ENCODE data around the gene MRPL14.

Gene MRPL14

DNA sequence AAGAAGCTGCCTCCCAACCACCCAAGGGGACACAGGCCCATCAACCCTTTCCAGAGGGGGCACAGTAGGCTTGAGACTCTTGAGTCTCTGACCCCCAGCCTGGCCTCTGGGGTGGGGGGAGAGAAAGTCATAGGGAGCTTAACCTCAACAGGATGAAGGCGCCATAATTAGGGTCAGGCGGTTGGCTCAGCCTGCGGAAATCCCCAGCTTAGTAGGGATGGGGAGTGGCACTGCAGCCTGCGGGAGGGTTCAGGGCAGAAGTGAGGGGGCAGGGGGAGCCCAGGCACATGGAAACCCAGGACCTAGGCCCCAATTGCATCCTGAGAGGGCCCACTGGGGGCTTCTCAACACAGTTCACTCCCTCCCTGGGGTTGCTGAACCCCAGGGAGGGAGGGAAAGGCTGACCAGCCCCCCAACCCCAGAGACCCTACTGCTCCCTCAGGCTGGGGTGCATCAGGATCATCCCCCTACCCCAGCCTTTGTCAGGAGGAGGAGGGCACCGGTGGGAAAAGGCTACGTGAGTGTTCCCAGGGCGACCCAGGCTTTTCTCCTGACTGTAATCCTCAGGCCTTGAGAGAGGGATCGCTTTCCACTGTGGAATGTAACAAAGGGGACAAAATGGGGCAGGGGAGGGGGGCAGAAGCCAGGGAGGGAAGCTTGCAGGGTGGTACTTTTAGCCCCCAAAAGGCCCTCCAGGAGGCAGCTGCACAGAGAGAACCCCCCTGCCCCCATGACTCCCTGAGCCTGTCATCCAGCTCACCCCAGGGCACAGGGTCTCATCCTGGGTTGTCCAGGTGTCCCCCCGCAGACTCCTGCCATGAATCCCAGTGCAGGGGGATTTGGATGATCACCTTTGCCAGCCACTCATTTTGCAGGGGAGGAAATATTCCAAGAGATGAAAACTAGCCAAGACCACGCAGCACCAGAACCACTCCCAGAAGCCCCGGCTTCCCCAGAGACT, 46.4 kb downstream of the MRPL14 start:
- DNase-seq (ENCODE audit: low read depth, low spot score) = no peak

DNA sequence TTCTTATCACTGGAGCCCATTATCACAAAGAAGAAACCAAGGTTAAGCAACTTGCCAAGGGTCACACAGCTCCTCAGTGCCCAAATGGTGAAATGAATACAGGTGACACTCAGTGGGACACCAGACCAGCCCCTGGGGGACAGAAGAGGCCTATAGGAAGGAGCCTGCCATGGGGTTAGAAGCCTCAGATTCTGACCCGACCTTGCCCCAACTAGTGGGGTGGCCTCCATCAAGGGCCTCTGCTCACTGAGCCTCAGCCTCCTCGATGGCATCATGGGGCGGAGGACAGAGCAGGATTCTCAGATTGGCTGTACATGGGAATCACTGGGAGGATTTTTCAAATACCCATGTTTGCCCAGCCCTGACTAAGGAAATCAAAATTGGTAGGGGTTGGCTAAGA, 47.6 kb downstream of the MRPL14 start:
- DNase-seq (ENCODE audit: low read depth, low spot score) = no peak

DNA sequence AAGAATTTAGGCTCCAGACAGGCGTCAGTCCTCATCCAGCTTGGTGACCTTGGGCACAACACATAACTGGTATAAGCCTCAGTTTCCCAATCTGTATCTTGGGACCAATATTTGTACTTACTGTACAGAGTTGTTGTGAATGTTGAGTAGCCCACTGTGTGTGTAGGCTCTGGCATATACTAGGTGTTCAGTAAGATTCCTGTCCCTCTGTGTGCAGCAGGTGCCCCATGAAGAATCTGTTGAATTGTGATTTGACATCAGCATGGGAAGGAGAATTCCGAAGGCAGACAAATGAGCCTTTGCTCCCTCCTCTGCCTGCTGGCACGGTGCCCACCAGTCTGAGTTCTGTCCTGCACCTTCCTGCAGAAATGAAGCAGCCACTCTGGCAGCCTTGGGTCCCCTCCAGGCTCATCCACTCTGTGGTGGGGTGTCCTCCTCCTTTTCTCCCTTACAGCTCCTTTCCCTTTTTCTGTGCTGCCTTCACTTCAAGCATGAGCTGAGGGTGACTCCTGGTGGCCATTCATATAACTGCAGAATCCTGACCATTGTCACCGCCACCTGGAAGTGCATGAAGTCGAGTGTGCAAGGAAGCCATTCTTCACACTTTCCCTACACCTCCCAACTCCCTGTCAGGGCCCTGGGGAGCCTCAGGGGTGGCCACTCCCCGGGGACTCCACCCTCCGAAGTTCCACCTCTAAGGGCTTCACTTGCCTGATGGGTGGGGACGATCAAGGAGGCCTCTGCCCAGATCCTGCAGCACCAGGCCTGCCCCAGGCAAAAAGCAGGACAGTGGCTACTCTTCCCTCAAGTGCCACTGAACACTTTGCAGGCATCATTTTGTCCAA, 48.2 kb downstream of the MRPL14 start:
- DNase-seq (ENCODE audit: low read depth, low spot score) = peak; percentile 56

DNA sequence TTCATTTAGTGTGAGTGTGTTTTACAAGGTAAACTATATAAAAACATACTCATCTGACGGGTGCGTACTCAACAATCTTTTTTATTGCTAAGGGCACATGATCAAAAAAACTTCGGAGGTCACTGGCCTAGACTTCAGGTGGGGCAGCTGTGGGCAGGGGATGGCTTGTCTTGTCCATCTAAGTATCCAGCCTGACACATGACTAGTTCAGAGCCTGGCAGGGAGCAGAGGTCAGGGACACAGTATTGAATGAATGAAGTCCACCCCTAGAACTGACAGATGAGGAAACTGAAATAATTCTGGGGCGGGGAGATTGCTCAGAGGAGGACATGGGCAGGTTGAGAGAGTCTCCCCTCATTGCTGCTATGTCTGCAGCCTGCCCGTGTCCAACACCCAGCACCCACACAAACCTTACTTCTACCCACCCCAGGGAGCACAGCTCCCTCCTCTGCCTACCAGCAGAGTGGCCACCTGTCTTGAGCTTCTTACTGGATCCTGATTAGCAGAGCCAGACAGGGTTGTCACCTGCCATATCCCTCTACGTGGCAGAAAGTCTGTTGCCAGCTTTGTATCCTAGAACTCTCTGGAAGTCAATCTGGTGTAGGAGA, 48.9 kb downstream of the MRPL14 start:
- no peak for DNase-seq (ENCODE audit: low read depth, low spot score)

DNA sequence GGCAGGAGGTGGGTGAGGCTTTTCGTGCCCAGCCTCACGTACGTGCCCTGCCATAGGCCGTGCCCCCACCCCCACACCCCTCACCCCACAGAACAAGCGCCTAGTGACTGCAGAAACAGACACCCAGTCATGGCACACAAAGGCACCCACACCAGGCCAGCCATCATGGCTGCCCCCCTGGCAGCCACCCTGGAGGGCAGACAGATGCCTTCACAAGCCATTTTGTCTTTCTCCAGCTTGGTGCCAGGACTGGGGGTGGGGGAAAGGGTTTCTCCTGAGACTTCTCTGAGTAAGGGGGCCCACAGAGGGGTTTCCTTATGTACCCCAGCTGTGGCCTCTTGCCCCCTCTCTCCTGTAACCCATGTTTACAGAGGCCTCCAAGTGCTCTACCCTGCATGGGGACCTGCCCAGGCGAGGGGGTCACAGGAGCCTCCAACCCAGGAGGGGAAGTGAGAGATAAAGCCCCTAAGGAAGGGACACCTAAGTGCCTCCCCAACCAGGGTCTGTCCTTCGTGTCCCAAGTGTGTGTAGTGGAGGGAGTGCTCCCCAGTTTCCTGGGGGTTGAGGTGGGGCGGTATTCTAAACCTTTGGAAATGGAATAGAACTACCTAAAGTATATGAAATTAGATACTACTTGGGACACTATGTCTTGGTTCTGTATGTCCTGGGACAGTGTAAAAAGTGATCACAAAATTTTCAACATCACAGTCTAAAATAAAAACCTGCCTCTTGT, 49.9 kb downstream of the MRPL14 start:
- DNase-seq (ENCODE audit: low read depth, low spot score) = no peak

DNA sequence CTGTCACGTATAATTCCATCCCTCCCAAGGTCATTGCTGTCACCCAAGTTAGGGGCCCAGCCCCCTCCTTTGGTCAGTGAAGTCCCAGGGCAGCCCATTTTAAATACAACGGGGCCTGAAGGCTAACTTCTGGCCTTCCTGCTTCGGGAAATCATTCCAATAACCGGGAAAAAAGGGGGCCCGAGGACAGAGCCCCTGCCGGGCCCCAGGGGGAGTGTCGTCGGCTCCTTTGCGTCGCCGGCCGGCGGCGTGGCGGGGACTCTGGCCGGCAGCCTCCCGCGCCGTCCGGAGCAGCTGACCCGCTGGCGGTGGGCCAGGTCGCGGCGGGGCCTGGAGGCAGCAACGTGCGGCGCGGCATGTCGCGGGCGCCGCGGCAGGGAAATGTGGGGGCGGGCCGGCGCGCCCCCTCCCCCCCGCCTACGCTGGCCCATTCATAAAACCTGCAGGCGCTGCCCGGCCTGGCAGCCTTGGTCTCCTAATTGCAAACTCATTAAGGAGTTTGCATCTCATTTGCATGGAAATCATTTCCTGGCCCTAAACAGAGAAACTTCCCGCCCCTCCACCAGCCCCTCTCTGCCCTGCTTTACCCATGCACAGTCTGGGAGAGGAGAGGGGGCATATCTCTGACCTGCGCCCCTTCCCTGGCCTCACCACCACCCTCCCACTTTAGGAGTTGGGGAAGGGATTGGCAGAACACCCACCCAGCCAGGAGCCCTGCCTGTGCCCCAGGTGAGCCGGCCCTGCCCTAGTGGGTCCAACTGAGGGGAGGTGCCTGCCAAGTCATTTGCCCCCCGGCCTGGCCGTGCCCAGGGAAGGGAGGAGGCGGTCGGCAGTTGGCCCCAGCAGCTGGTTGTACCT, 50.7 kb downstream of the MRPL14 start:
- DNase-seq (ENCODE audit: low read depth, low spot score) = no peak

DNA sequence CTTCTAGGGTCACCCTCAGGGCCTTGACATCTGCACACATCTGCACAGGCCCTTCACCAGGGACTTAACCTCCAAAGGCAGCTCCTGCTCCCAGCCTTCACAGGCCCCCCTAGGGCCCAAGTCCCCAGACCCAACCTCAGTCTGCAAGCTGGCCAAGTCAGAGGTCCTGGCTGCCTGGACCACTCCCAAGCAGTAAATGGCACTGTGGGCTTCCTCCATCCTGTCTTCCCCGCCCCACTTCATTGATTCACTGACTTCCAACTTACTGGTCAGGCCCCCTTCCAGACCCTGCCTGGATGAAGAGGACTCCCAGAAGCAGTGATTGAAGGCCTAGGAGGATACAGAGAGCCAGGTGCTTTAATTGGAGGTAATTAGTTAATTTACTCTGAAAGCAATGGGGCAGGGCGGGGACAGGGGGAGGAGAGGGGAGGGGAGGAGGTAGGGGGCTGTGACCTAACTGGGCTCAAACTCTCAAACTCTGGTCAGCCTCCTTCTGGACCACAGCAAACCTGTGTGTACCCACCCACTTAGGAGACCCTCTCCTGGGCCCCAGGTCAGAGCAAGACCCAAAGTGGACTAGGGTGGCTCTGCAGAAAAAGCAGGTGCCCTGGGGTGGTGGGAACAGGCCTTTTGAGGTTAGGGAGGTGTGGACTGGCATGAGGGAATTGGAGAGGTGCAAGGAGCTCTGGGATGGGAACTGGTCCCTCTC, 51.5 kb downstream of the MRPL14 start:
- no peak for DNase-seq (ENCODE audit: low read depth, low spot score)

DNA sequence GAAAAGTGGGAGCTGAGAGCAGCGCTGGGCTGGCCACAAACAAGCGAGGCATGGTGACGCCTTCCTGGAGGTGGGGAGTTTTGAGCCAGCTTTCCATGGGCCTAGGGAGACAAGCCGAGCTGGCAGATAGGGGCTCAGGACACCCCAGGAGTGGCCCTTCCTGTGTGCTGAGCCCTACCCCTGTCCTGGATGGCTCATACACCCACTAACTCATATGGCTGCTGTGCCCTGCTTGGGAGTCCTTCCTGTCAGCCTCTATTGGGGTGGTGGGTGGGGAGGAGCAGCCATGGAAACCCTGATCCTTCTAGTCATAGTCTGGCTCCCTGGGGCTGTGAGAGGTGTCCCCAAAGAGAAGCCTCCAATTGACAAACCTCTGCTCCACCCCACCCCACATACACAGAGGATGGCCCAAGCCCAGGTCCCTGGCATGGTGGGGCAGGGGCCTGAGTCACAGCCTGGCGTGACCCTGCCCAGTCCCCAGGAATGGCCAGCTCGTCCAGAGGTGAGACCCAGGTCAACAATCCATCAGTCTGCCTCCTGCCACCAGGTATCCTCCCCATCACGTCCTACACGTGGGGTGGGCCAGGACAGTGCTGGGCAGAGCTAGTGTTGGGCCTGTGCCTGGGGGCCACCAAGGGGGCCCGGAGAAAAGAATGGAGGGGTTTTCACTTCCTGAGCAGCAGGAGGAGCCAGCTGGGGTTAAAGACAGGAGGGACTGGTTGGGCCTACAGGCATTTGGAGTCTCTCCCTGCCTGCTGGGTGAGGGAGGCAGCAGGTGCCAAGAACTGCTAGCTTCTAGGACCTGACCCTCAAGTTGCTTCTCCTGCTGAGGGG, 52.2 kb downstream of the MRPL14 start:
- no peak for DNase-seq (ENCODE audit: low read depth, low spot score)

DNA sequence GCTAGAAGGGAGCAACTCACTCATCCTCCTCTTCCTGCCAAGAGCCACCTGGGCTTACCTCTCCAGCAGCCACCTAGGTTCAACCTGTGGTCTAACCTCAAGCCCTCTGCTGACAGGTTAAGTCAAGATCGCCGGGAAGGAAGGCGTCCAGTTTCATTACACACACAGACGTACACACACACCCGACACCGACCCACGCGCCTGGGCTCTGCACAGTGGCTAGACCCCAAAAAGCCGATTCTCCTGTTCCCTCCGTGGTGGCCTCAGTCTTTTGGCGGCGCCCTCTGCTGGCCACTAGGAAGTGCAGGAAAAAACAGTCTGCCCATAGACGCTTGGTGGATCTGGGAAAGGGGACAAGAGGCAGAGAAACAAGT, 52.8 kb downstream of the MRPL14 start:
- DNase-seq (ENCODE audit: low read depth, low spot score) = peak; percentile 52

DNA sequence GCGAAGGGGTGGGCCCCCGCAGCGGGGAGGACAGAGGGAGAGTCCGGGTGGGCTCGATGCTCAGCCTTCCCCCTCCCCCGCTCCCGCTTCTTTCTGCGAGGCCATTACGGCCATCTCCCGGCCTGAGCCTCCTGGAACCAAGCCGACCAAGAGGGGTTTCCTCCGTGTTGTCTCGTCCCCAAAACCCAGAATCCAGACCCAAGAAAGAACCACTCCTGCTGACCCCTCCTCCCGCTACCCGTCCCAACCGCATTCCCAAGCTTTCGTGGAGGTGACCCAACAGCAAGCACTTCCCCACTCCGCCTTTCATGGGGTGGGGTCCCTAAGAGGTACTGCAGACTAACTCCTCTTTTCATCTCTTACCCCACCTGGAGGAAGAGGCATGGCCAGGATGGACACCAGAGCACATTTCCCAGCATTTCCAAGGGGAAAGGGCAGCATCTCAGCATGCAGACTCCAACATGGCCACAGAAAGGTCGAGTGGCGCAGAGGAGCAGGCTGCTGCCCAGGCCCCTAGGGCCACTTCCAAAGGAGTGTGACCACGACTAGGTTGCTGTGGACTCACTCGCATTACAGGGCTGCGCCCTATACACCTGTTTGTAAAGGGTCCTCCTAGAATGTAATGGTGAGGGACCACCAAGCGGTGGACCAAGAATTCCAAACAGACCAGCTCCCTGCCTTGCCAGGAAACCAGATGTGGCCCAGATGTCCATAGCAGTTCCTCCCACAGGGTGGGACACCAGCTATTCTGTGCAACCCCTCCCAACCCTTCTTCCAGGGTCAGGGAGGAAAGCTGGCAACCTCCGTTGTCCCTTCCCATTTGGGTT, 53.4 kb downstream of the MRPL14 start:
- no peak for DNase-seq (ENCODE audit: low read depth, low spot score)

DNA sequence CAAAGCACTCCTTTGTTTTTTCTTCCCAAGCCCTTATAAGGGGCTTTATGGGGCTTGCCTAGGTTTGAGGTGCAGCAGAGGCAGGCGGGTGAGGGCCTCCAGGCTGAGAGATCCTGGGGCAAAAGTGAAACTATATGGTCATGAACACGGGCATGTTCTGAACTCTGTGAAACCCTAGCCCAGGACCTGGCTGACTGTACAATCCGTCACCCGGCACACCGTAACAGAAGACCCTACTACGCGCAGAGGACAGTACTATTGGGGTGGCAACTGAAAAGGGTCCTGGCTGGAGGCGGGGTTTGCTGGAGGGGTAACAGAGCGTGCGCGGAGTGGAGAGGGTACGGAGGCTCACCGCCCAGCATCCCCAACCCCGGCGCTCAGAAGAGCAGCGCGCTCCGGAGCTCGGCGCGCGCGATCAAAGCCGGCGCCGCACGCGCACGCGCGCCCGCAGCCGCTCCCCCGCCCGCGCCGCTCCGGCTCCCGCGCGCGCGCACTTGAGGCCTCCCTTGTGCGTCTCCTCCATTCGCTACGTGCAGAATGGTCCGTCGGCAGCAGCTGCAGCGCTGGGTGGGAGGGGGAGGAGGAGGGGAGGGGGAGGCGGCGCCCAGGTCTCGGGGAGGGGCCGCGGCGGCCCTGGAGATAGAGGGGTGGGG, 54.2 kb downstream of the MRPL14 start:
- DNase-seq (ENCODE audit: low read depth, low spot score) = peak; percentile 37

DNA sequence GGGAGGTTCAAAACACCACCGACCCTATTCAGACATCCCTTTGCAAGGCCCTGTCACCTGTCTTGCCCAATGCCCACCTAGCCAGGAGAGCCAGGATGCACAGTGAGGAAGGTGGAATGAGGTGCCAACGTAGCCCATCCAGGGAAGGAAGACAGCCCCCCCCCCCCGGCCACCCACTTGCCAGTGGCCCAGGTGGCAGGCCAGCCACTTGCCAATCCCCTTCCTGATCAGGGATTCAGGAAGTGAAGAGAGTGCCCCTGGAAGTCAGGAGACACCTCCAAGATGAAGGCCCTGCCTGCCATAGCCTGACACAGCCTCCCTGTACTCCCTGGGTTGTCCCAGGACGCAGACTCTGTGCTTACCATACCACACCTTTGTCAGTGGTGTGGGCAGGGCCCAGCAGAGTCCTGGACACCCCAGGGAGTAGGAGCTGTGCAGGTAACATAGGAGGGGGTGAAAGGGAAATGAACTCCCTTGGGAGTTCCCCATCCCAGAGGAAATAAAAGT, 54.7 kb downstream of the MRPL14 start:
- no peak for DNase-seq (ENCODE audit: low read depth, low spot score)

DNA sequence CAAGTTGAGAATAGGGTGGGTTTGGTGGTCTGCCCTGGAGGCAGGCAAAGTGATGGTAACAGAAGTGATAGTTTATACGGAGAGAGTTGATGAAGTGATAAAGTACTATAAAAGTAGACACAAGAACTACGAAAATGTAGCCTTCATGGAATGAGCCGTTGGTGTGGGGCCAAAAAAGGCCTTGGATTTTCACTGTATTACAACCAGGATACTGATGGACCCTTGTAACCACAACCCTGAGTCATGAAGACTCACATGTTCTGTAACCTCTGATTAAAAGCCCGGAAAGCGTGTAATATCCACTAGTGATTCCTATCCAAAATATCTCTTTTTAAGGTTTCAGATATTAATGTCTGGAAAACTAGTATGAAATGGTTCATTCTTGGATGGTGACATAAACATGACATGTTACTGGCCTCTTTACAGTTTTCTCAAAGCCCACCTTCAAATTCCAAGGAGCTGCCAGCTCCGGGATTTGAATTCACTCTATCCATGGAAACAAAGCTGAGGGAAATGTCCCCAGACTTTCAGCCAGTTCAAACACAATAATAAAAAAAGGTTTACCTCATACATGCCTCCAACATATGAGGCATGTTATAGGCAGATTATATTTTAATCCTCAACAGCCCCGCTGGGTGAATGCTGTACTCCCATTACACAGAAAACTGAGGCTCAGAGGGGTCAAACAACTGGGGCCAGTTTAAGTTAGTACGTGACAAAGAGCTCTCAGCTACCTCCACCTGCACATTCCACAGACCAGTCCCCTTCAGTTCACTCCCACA, 55.4 kb downstream of the MRPL14 start:
- no peak for DNase-seq (ENCODE audit: low read depth, low spot score)

DNA sequence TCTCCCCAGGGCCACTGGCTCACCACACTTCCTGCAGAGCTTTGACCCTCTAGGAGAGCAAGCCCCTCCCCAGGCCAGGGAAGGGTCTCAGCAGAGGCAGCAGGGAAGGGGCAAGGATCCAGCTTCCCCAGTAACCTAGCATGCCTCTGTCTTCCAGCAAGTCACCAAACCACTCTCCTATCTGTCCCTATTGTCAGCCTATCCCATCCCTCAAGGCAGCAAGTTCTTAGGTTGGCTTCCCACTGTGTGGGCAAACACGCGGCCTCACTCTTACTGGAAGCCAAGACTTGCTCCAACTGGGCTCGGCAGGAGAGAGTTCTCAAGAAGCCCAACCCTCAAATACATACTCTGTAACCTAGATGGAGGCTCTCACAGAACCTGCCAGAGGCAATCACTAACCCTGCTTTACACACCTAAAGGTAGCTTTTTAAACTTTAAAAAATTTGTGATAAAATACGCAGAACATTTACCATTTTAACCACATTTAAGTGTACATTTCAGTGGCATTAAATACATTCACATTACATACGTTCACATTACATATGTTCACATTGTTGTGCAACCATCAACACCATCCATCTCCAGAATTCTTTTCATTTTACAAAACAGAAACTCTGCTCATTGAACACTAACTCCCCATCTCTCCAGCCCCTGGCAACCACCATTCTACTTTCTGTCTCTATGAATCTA, 58.5 kb downstream of the MRPL14 start:
- no peak for DNase-seq (ENCODE audit: low read depth, low spot score)

DNA sequence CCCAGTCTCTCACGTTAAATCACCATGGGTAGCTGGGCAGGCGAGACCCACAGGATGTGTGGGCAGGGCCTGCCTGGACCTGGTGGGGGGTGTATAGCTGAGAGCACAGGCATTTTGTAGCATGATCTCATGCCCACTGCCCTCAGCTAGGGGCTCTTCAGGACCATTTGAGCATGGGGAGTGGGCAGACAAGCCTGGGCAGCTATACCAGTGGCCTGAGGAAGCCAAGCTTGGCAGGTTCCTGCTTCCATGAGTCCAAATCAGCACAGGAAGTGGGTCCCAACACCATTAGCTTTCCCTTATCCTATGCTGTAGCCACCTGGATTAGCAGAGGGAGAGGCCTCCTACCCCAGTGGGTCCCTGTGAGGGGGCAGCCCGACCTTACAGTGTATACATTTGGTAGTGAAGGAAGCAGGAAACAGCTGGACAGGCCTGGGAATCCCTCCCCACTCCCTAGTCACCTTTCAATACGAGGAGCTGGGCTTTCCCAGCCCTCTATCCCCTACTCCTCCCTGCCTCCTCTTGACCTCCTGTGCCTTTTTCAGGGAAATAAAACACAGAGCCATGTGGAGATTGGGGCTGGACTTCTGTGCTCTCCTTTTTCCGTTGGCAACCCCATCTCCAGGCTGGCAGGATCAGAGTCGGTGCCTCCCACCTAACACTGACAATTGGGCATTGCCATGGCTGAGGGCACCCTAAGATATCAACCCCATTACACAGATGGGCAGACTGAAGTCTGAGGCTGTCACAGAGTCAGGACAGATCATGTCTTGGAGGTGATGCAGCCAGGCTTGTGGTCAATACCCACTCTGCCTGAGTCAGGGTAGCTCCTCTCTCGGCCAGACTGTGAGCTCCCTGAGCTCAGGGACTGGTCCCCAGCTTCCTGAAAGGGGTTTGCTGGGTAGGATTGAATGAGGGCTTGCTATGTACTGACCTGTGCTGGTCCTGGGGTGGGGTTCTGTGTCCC, 59.8 kb downstream of the MRPL14 start:
- DNase-seq (ENCODE audit: low read depth, low spot score) = no peak
